Nephron progenitor cell (in vitro differentiated cells): ENCODE data around the gene ACOT7.
A peak's percentile ranks its signal among the peaks of the same experiment; 100 is the strongest.

Source experiments
- DNase-seq: peaks from one replicate; pipeline ENCODE4 v3.0.0; 2021
- H3K27ac Mint-ChIP-seq: 2 replicates; pipeline ENCODE4 v1.8.0; 2021; ENCODE audit warnings: mild to moderate bottlenecking, moderate library complexity, mixed read lengths
- H3K27me3 Mint-ChIP-seq: 2 replicates; pipeline ENCODE4 v1.8.0; 2021; ENCODE audit warnings: mild to moderate bottlenecking, low read depth, mixed read lengths; ENCODE audit not compliant: poor library complexity
- H3K36me3 Mint-ChIP-seq: 2 replicates; pipeline ENCODE4 v1.8.0; 2021; ENCODE audit warnings: low read depth, mixed read lengths
- H3K4me1 Mint-ChIP-seq: 2 replicates; pipeline ENCODE4 v1.8.0; 2021; ENCODE audit warnings: mixed read lengths
- H3K4me3 Mint-ChIP-seq: 2 replicates; pipeline ENCODE4 v1.8.0; 2021; ENCODE audit warnings: mild to moderate bottlenecking, moderate library complexity, mixed read lengths
- H3K9me3 Mint-ChIP-seq: 2 replicates; pipeline ENCODE4 v1.8.0; 2021; ENCODE audit warnings: mild to moderate bottlenecking, moderate library complexity, mixed read lengths
- CTCF ChIP-seq: fragments of 200-600 bp; sonication (generic); IDR thresholded peaks from 2 replicates; pipeline ENCODE4 v1.5.0; 2021; ENCODE audit warnings: antibody characterized with exemption

ACOT7 gene

DNA sequence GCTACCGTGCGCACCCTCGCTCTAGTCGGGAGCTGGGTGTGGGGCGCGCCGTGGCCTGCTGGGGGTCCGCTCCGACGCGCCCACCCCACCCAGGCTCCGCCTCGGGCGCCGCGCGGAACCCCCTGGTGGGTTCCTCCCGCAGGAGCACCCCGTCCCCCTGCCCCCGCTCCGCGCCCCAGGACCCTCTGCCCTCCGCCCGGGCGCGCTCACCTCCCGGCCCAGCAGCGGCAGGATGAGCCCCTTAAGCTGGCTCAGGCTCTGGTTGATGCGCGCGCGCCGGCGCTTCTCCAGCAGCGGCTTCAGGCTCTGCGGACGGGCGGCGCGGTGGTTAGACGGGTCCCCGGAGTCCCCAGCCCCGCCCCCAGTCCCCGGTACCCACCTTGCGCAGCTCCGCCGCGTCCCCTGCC, 25.8 kb upstream of the ACOT7 start:
- Mint-ChIP-seq H3K27me3 (peaks cover 97% of the 10 kb centered on the region), H3K4me1 (peaks cover 28% of the 10 kb centered on the region), H3K4me3 (peak overlapping the region; percentile 60), H3K9me3 (no peaks in the 10 kb centered on the region), H3K36me3 (no peaks in the 10 kb centered on the region), H3K27ac (no peak overlapping the region)
- TF ChIP-seq CTCF = no peak
- peak; percentile 50 for DNase-seq

GRCh38 chr1:6418668-6419396, 25.3 kb upstream of the ACOT7 start:
- no peak overlapping the region for H3K27ac Mint-ChIP-seq
- no peaks in the 10 kb centered on the region for H3K36me3 Mint-ChIP-seq
- H3K27me3 Mint-ChIP-seq = peaks cover 97% of the 10 kb centered on the region
- TF ChIP-seq CTCF = no peak
- H3K4me1 Mint-ChIP-seq = peaks cover 27% of the 10 kb centered on the region
- no peaks in the 10 kb centered on the region for H3K9me3 Mint-ChIP-seq
- peak overlapping the region; percentile 60 for H3K4me3 Mint-ChIP-seq
- no peak for DNase-seq

- Mint-ChIP-seq H3K27ac (no peak overlapping the region), H3K4me3 (no peak overlapping the region), H3K36me3 (no peaks in the 10 kb centered on the region), H3K9me3 (no peaks in the 10 kb centered on the region), H3K4me1 (peaks cover 28% of the 10 kb centered on the region), H3K27me3 (peaks cover 97% of the 10 kb centered on the region)
- no peak for TF ChIP-seq CTCF
- DNase-seq = no peak
These were observed 24.5 kb upstream of the ACOT7 start for GRCh38 chr1:6417961-6418667.

- no peak for TF ChIP-seq CTCF
- Mint-ChIP-seq H3K36me3 (no peaks in the 10 kb centered on the region), H3K4me3 (no peak overlapping the region), H3K27me3 (peaks cover 94% of the 10 kb centered on the region), H3K27ac (no peak overlapping the region), H3K9me3 (no peaks in the 10 kb centered on the region), H3K4me1 (peaks cover 33% of the 10 kb centered on the region)
- no peak for DNase-seq
These were observed 23.3 kb upstream of the ACOT7 start for GRCh38 chr1:6416906-6417305.

DNA sequence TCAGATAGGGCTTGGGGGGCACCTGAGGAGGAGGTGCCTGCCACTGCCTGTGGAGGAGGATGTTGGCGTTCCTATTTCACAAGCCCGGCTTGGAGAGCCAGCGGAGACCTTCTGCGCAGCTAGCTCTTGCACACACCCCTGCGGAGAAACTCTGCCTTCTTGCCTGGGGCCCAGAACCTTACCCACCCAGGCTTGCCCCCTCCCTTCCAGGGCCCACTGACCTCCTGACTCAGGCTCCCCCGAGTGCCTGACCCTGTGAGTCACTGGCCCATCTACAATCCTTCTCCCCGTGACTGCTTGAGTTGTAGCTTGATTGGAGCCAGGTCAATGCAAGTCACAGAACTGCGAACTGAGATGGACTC, 22.7 kb upstream of the ACOT7 start:
- no peak overlapping the region for H3K4me3 Mint-ChIP-seq

More for the DNA sequence above, 22.7 kb upstream of the ACOT7 start:
- TF ChIP-seq CTCF = no peak
- no peak for DNase-seq
- peaks cover 94% of the 10 kb centered on the region for H3K27me3 Mint-ChIP-seq
- H3K9me3 Mint-ChIP-seq = no peaks in the 10 kb centered on the region
- H3K27ac Mint-ChIP-seq = no peak overlapping the region
- H3K4me1 Mint-ChIP-seq = peaks cover 35% of the 10 kb centered on the region
- H3K36me3 Mint-ChIP-seq = no peaks in the 10 kb centered on the region
